Upper lobe of left lung (tissue), 4 donors: ENCODE results near the gene MYRF.

Source experiments
- POLR2A ChIP-seq, 4 donors: fragments of 450-650 bp; IDR thresholded peaks; one replicate each; pipeline ENCODE4 v1.5.1; 2016 to 2017; ENCODE audit warnings: antibody characterized with exemption in 4 of 4, mild to moderate bottlenecking in 2 of 4
- POLR2AphosphoS5 ChIP-seq, 2 donors: sonication (generic); formaldehyde crosslinking; IDR thresholded peaks; one replicate each; pipeline ENCODE4 v1.5.1; 2017; ENCODE audit warnings: antibody characterized with exemption in 2 of 2

- TF ChIP-seq POLR2A (IDR thresholded peaks at IDR 0.05) (no peak), POLR2AphosphoS5 (IDR thresholded peaks at IDR 0.05) (no peak)
Measured at GRCh38 chr11:61737636-61738386, 14.6 kb upstream of the MYRF start.
